ENCODE measurements around the gene TMEM164. TPM values are rescaled to one million over a fixed set of nuclear protein-coding genes. Genes with fewer than 3 reads are reported as not detected.

The TMEM164 gene
- polyA plus RNA-seq, 1 donor (not counting 4 experiments of a cell fraction or from before 2014, with no cell fraction given): 15.3 TPM

DNA sequence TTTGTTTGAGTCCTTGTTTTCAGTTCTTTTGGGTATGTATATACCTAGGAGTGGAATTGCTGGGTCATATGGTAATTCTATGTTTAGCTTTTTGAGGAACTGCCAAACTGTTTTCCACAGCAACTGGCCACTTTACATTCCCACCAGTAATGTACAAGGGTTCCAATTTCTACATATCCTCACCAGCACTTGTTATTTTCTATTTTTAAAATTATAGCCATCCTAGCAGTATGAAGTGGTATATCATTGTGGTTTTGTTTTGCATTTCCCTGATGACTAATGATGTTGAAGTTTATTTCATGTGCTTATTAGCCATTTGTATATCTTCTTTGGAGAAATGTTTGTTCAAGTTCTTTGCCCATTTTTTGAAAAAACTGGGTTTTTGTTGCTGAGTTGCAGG, 39.6 kb downstream of the TMEM164 start:
- Histone ChIP-seq H3K9me3 (ENCODE audit: control insufficient read depth, low read depth, low read length) (no peaks in the 10 kb centered on the region), H3K36me3 (ENCODE audit: control insufficient read depth in 2 of 2, extremely low read depth in 1 of 2, insufficient read depth in 2 of 2, low read length in 2 of 2) (no peaks in the 10 kb centered on the region), H3K9me1 (ENCODE audit: control insufficient read depth, extremely low read depth, insufficient read depth, low read length) (no peaks in the 10 kb centered on the region), H4K20me1 (ENCODE audit: control insufficient read depth, extremely low read depth, insufficient read depth, low read length) (no peaks in the 10 kb centered on the region), H2AFZ (ENCODE audit: control insufficient read depth, low read length) (no peak overlapping the region), H3K79me2 (ENCODE audit: control insufficient read depth, insufficient read depth, low read length) (peaks cover 2% of the 10 kb centered on the region), H3K4me1 (ENCODE audit: control insufficient read depth, extremely low read depth, insufficient read depth, low read length) (peaks cover 8% of the 10 kb centered on the region), H3K27me3 (ENCODE audit: control insufficient read depth, extremely low read depth, insufficient read depth, low read length) (peaks cover 7% of the 10 kb centered on the region), H3K4me3 (ENCODE audit: control insufficient read depth in 2 of 3, extremely low read depth in 1 of 3, insufficient read depth in 2 of 3, low read depth in 1 of 3, low read length in 3 of 3) (no peak overlapping the region), H3K4me2 (ENCODE audit: control insufficient read depth, extremely low read depth, insufficient read depth, low read depth, low read length) (no peak overlapping the region), H3K27ac (ENCODE audit: control insufficient read depth, insufficient read depth, low read length) (no peak overlapping the region), H3K9ac (ENCODE audit: control insufficient read depth, extremely low read depth, insufficient read depth, low read length) (no peak overlapping the region)
- DNase-seq (ENCODE audit: low read depth, low spot score) (no peak), FAIRE-seq (no peak)
- TF ChIP-seq, protein P1, sequence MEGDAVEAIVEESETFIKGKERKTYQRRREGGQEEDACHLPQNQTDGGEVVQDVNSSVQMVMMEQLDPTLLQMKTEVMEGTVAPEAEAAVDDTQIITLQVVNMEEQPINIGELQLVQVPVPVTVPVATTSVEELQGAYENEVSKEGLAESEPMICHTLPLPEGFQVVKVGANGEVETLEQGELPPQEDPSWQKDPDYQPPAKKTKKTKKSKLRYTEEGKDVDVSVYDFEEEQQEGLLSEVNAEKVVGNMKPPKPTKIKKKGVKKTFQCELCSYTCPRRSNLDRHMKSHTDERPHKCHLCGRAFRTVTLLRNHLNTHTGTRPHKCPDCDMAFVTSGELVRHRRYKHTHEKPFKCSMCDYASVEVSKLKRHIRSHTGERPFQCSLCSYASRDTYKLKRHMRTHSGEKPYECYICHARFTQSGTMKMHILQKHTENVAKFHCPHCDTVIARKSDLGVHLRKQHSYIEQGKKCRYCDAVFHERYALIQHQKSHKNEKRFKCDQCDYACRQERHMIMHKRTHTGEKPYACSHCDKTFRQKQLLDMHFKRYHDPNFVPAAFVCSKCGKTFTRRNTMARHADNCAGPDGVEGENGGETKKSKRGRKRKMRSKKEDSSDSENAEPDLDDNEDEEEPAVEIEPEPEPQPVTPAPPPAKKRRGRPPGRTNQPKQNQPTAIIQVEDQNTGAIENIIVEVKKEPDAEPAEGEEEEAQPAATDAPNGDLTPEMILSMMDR (optimal IDR thresholded peaks at IDR 0.05 in 1 of 3, IDR thresholded peaks at IDR 0.05 in 1 of 3, conservative IDR thresholded peaks at IDR 0.05 in 1 of 3; ENCODE audit: extremely low read depth in 1 of 3, insufficient read depth in 2 of 3, low read length in 3 of 3): no peak
- TF ChIP-seq EZH2 (IDR thresholded peaks at IDR 0.05; ENCODE audit: low read length): no peak
- dilution Hi-C loops (cut with MboI; ENCODE audit: extremely low pct_ligation_motif_present, low sequenced_read_pairs): no loop called here

DNA sequence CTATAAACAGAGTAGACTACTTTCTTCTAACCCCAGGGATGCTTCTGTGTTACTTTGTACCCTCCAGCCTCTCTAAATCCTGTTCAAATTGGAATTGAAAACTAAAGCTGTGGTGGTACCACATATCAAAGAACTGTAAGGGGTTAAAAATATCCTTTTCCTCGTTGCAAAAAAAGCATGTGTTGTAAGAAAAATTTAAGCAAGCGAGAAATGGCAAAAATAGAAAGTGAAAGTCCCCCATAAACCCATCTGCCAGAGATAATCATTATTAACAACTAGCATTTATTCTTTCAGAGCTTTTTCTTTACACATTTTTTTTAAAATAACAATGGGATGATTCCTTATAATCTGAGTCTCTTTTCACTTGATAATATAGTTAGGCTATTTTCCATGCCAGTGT, 40.6 kb downstream of the TMEM164 start:
- no peak for FAIRE-seq
- dilution Hi-C loops (cut with MboI; ENCODE audit: extremely low pct_ligation_motif_present, low sequenced_read_pairs): no loop called here
- no peak overlapping the region for H3K4me2 ChIP-seq (ENCODE audit: control insufficient read depth, extremely low read depth, insufficient read depth, low read depth, low read length)

More for the DNA sequence above, 40.6 kb downstream of the TMEM164 start:
- Histone ChIP-seq H3K4me1 (ENCODE audit: control insufficient read depth, extremely low read depth, insufficient read depth, low read length) (peaks cover 7% of the 10 kb centered on the region), H3K36me3 (ENCODE audit: control insufficient read depth in 2 of 2, extremely low read depth in 1 of 2, insufficient read depth in 2 of 2, low read length in 2 of 2) (no peaks in the 10 kb centered on the region), H2AFZ (ENCODE audit: control insufficient read depth, low read length) (no peak overlapping the region), H3K79me2 (ENCODE audit: control insufficient read depth, insufficient read depth, low read length) (peaks cover 2% of the 10 kb centered on the region), H3K27me3 (ENCODE audit: control insufficient read depth, extremely low read depth, insufficient read depth, low read length) (peaks cover 7% of the 10 kb centered on the region), H3K9me1 (ENCODE audit: control insufficient read depth, extremely low read depth, insufficient read depth, low read length) (no peaks in the 10 kb centered on the region), H3K9ac (ENCODE audit: control insufficient read depth, extremely low read depth, insufficient read depth, low read length) (no peak overlapping the region), H3K27ac (ENCODE audit: control insufficient read depth, insufficient read depth, low read length) (no peak overlapping the region), H3K9me3 (ENCODE audit: control insufficient read depth, low read depth, low read length) (no peaks in the 10 kb centered on the region), H4K20me1 (ENCODE audit: control insufficient read depth, extremely low read depth, insufficient read depth, low read length) (no peaks in the 10 kb centered on the region), H3K4me3 (ENCODE audit: control insufficient read depth in 2 of 3, extremely low read depth in 1 of 3, insufficient read depth in 2 of 3, low read depth in 1 of 3, low read length in 3 of 3) (no peak overlapping the region)
- TF ChIP-seq, protein P1 (optimal IDR thresholded peaks at IDR 0.05 in 1 of 3, IDR thresholded peaks at IDR 0.05 in 1 of 3, conservative IDR thresholded peaks at IDR 0.05 in 1 of 3; ENCODE audit: extremely low read depth in 1 of 3, insufficient read depth in 2 of 3, low read length in 3 of 3): no peak
- TF ChIP-seq EZH2 (IDR thresholded peaks at IDR 0.05; ENCODE audit: low read length): no peak
- DNase-seq (ENCODE audit: low read depth, low spot score): no peak
